Right forelimb (tissue), 1 donor: ENCODE data around the gene FITM1.
A peak's percentile ranks its signal among the peaks of the same experiment; 100 is the strongest.

ENCODE experiments used
- DNase-seq: peaks from one replicate; pipeline ENCODE4 v3.0.0-alpha.2; 2018

FITM1 gene

DNA sequence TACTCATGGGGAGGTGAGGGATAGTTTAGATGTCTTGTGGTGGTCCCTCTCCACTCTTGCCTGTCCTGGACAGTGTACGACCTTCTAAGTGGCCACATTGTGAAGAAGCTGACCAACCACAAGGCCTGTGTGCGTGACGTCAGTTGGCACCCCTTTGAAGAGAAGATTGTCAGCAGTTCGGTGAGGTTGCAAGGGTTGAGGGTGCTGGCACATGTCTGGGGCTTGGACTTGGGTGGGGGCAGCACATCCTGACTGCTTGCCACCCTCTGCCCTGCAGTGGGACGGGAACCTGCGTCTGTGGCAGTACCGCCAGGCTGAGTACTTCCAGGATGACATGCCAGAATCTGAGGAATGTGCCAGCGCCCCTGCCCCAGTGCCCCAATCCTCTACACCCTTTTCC lies 7.6 kb upstream of the FITM1 start:
- no peak for DNase-seq

DNA sequence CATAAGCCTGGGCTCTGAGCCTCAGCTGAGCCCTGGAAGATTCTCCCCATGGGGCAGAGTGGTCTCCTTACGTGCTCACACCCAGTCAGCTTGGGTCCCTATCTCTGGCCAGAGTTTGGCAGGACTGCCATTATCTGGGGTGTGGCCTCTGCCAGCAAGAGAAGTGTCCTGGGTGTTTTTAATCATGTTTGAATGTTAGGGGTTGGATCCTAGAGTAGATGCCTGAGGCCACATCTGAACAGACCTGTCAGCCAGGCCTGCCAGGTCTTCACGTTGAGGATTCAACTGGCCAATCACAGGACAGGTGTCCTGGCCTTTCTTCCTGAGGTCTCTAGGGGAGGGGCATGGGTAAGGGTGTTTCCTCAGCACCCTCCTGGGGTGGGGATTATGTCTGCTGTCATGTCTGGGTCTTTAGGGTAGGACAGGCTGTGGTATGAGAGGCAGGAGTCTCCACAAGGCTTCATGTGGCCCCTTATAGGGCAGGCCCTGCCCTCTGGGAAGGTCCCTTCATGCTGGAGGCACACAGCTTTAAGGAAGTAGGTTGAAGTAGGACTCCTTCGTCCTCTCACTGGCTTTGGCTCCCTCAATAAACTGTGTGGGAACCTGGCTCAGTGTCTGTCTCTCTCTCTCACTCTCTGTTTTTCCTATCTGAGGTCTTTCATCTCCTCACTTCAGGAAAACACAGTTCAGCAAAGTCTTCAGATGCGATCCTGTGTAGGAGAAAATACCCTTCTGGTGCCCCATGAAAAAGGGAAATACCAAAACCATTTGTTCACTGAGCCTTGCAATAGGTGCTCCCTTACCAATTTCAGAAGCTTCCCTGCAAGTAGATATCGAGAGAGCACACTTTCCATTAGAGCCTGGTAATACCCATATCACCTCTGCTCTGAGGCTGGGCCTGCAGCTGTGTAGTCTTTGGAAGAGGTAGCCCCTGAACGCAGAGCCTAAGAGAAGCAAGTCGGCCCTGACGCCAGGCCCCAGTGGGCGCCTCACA lies 6.7 kb upstream of the FITM1 start:
- DNase-seq = no peak

DNA sequence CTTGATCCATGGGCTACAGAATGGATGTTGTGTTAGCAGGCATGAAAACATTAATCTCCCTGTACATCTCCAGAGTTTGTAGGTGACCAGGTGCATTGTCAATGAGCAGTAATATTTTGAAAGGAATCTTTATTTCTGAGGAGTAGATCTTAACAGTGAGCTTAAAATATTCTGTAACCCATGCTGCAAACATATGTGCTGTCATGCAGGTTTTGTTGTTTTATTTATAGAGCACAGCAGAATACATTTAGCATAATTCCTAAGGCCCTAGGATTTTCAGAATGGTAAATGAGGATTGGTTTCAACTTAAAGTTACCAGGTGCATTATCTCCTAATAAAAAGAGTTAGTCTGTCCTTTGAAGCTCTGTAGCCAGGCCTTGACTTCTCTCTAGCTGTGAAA lies 3.5 kb upstream of the FITM1 start:
- DNase-seq = no peak

DNA sequence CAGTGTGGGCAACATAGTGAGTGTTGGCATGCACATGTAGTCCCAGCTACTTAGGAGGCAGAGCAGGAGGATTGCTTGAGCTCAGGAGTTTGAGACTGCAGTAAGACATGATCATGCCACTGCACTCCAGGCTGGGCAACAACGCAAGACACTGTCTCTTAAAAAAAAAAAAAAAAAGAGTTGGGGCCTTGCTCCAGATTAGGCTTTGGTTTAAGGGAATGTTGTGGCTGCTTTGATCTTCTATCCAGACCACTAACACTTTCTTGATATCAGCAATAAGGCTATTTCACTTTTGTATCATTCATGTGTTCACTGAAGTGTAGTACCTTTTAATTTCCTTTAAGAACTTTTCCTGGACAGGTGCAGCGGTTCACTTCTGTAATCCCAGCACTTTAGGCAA lies 2.8 kb upstream of the FITM1 start:
- DNase-seq = no peak

DNA sequence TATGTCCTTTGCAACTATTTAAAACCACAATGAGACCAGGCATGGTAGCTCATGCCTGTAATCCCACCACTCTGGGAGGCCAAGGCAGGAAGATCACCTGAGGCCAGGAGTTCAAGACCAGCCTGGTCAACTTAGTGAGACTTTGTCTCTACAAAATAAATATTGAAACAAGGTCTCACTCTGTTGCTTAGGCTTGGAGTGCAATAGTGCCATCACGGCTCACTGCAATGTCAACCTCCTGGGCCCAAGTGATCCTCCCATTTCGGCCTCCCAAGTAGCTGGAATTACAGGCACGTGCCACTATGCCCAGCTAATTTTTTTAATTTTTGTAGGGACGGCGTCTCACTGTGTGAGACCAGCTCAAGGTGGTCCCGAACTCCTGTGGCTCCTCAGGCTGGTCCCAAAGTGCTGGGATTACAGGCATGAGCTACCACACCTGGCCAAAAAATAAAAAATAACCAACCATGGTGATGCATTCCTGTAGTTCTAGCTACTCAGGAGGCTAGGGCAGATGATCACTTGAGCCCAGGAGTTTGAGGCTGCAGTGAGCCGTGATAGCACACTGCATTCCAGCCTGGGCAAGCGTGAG lies 955 bp upstream of the FITM1 start:
- DNase-seq = no peak

DNA sequence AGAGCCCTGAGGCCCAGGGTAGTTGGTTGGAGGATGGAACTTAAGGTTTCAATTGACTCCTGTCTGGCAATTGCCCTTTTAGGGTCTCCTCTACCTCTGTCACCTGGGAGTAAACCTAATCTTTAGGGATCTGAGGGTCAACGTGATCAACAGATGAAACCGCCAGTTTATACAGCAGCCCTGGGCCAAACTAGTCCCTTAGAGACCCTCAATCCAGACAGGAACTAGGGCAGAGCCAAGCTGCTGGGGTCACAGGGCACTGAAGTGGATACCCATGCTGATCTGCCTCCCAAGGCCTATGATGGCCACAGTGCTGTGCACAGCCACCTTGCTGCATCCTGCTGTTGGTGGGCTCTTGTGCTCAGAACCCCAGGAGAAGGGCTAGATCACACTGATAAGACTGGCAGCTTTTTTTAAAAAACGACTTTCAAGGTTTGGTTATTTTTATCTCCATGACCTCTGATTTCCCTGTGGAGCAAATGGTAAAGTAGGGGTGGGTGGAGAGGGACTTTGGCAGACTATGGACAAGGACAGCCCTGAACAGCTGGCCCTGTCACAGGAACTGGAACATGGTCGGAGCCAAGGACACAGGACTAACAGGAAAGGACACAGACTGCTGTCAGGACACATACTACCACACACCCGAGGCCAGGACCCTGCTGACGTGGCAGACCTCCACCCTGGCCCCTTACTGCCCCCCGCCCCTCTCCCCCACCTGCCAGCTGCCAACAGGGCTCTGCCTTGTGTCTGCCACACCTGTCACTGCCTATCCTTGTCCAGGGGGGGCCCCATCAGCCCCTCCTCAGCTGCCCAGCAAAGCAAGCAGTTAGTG lies 474 bp downstream of the FITM1 start:
- peak; percentile 72 for DNase-seq

DNA sequence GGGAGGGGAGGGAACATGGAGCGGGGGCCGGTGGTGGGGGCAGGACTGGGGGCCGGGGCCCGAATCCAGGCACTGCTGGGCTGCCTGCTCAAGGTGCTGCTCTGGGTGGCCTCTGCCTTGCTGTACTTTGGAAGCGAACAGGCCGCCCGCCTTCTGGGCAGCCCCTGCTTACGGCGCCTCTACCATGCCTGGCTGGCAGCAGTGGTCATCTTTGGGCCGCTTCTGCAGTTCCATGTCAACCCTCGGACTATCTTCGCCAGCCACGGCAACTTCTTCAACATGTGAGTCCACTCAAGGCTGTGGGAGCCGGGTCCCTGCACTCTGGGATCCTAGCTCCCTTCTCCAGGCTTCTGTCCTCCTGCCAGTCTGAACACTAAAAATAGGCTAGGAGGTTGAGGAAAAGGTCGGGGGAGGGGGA lies 1.1 kb downstream of the FITM1 start:
- DNase-seq = no peak

DNA sequence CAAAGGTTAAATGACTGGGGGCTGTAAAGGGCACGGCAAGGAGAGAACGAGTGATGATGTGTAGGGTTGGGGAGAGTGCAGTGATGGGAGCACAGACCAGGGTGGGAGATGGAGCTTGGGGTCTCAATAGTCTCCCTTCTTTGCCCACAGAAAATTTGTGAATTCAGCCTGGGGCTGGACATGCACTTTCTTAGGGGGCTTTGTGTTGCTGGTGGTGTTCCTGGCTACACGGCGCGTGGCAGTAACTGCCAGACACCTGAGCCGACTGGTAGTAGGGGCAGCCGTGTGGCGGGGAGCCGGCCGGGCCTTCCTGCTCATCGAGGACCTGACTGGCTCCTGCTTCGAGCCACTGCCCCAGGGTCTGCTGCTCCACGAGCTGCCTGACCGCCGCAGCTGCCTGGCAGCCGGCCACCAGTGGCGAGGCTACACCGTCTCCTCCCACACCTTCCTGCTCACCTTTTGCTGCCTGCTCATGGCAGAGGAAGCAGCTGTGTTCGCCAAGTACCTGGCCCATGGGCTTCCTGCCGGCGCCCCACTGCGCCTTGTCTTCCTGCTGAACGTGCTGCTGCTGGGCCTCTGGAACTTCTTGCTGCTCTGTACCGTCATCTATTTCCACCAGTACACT lies 1.7 kb downstream of the FITM1 start:
- no peak for DNase-seq

DNA sequence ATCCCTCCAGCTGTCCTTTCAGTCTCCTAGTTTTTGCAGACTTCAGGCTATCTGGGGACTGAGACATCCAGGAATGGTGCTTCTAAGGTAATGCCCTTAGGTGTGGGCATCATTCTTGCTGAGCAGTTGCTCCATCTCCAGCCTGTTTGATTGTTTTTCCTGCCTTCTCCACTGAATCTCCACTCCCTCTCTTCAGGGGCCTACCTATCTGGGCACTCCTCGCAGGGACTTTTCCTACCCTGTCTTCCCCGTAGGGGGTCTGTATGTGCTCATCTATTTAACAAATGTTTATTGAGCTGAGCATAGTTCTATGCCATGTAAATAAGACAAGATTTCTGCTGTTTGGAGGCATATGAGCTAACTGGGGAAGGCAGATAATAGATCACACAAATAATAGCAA lies 2.5 kb downstream of the FITM1 start:
- no peak for DNase-seq

DNA sequence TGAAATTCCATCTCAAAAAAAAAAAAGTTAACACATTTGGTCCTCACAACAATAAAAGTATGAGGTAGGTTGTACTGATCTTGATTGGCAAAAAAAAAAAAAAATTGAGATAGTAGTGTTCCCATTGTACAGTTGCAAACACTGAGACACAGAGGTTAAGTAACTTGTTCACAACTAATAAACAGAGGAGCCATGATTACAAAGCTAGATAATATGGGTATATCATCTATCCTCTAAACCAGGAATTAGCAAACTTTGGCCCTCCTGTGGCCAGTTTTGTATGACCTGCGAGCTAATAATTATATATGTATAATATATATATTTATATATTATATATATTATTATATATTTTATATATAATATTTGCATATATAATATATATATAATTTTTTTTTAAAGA lies 3.3 kb downstream of the FITM1 start:
- no peak for DNase-seq

DNA sequence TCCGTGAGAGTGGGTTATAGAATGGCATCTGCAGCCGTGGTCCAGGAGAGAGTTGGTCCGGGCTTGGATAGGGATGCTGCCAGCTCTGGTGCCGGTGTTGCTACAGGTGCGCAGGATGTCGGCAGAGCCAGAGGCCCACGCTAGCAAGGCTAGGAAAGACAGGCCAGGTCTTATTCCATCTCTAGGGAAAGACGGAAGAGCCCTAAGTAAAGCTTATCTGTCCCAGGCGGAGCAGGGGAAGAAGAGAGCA lies 5.0 kb downstream of the FITM1 start:
- no peak for DNase-seq

DNA sequence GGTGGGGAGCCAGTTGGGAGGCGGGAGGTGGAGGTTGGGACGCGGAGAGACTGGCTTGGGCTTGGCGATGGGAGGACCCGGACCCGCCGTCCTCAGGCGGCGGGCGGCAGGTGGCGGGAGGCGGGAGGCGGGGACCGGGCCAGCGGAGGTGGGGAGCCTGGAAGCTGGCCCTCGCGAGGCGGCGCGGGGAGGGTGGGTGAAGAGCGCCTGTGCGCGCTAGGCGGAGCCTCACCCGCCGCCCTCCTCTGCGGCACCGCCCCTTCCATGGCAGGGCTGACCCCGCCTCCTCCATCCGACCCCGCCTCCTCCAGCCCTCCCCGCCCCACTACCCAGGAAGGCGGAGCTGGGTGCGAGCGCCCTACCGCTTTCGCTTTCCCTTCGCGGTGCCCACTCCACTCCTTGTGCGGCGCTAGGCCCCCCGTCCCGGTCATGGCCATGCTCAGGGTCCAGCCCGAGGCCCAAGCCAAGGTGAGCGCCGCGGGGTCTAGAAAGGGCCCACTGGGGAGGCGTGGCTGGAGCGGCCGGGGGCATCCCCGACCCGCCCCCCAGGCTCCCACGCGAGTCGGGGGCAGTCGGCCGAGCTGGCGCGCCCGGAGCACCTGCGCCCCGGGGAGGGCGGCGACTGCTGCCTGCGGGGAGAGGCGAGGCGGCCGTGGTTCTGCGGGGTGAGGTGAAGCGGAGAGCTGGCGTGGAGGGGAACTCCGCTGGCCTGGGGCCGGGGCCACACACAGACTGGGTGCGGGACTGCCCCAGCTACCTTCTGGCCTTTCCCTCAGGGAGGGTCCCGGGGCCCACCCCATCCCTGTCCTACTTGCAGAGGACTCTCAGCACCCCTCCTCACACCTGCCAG lies 5.6 kb downstream of the FITM1 start, which contains the start of gene PSME1:
Gene PSME1 (plus strand): TSS at position 361 of the 850 bp plus-strand sequence. CDS start 69 bp downstream, at position 430.
- DNase-seq = peak; percentile 95

DNA sequence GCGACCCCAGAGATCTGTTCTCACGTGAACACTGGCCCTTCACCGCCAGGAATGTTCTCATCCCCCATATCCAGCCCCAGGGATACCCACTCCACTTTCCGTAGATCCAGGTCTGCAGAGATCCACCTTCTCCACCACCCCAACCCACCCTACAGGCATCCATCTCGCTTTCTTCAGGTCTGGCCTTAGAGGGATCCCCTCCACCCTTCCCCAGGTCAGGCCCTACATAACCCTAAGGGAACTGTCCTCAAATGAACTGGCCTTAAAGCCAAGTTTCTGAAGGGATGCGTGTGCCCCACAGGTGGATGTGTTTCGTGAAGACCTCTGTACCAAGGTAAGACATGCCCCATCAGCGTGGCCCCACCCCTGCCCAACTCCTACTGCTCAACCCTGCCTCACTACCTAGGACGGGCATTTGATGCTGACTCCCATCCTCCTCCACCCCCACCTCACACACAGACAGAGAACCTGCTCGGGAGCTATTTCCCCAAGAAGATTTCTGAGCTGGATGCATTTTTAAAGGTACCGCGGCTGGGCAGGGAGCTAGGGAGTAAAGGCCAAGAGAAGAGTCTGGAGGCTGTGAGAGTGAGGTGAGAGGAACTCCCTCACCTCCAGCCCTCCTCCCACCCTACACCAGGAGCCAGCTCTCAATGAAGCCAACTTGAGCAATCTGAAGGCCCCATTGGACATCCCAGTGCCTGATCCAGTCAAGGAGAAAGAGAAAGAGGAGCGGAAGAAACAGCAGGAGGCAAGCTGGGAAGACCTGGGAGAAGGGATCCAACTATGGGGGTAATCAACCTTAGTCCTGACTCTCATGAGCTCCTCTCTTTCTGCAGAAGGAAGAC lies 6.4 kb downstream of the FITM1 start:
- no peak for DNase-seq

DNA sequence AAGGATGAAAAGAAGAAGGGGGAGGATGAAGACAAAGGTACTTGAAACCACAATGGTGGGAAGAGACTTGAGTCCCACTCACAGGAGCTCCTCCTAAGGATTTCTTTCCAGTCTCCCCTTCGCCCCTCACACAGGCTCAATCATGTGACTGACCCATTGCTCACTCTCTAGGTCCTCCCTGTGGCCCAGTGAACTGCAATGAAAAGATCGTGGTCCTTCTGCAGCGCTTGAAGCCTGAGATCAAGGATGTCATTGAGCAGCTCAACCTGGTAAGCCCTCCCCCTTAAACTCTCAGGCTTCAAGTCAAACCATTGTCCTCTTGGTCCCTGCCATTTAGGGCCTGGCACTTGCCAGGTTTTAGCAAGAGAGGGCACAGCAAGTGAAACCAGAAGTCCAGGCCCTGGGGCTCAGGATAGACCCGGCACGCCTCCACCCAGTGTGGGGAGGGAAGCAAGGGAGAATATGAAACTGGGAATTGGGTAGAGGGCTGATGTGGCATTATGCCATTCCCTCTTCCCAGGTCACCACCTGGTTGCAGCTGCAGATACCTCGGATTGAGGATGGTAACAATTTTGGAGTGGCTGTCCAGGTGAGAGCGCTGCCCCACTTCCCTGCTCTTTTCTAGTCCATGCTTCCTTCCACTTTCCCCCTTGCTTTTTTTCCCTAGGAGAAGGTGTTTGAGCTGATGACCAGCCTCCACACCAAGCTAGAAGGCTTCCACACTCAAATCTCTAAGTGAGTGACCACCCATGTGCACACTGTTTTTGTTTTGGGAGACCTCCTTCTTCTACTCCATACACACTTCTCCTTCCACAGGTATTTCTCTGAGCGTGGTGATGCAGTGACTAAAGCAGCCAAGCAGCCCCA lies 7.3 kb downstream of the FITM1 start:
- DNase-seq = no peak

DNA sequence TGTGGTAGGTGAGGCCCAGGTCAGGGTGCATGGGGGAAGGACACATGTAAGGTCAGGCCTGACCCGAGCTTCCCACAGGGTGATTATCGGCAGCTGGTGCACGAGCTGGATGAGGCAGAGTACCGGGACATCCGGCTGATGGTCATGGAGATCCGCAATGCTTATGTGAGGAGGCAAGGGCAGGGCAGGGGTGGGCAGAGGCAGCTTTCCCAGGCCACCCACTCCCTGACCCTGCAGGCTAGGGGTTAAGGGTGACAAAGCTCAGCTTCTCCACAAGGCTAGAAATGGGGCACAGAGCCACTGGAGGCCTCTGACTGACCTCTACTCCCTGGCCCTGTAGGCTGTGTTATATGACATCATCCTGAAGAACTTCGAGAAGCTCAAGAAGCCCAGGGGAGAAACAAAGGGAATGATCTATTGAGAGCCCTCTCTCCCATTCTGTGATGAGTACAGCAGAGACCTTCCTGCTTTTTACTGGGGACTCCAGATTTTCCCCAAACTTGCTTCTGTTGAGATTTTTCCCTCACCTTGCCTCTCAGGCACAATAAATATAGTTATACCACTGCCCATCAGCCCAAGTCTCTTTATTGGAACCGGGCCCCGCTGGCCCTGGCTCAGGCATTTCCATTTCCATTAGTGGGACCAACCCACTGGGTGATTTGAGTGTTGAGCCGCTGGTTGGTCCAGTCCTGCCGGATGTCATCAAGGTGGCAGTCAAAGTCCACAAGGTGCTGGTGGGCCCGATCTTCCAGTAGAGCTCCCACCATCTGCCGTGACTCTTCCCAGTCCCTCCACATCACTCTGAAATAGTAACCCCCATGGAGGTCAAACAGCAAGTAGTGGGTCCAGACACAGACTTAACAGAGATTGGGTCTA lies 8.2 kb downstream of the FITM1 start:
- no peak for DNase-seq

DNA sequence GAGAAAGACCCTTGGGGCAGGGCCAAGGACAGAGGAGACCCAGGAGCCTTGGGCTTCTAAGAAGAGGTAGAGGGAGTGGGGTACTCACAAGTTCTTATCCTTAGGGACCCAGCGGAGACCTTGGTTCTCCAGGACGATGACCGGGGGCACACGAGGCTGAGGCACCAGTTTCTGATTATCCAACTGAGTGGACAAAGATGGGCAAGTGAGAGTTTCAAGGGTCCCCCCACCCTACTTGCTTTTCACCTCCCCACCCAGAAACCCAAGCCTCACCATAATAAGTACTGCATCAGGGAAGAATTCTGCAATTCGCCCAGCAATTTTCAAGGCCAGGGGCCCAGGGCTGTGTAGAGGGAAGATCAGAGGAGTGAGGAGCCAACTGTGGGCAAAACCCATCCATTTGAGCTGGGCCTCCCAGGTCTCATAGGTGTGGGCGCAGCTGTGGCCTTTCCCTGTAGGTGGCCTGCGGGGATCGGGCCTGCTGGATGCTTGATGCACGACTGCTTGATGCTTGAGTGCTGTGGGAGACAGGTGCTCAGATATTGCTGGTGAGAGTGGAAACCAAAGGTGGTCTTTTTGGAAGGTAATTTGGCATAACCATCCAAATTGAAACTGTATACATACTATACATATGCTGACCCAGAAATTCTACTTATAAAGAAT lies 8.9 kb downstream of the FITM1 start:
- DNase-seq = no peak

DNA sequence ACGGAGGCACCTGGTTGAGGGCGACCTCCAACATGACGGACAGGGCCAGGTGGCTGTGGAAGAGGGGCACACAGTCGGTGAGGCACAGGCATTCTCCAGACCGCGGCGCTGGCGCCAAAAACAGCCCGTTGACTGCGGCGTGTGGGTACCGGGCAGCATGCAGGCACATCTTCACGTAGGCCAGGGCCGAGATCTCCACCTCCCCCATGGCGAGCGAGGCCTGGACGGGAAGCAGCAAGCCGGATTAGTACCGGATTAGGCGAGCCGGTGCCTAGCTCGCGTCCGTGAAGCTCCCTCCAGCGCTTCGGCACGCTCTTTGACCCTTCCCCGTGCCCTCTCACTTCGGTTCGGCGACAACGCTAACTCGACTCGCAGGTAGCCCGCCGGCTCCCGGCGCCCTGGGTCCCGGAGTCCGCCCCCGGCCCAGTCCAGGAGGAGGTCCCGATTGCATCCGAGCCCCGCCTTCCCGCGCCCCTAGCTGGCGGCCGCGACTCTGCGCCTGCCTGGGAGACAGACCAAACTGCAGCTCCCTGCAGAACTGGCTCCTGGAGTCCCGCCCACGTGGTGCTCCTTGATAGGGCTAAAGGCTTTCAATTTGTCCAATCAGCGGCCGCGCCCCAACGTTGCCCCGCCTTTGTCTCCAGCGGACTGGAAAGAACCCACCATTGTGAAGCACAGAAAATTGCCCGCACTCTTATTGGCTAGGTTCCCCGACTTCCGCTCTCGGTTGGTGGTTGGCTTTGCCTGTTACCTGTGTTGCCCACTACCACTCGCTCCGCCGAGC lies 10.8 kb downstream of the FITM1 start, which contains the start of gene EMC9:
Gene EMC9 (minus strand): TSS at position 495 of the 784 bp plus-strand sequence. CDS start 287 bp downstream, at position 208.
- DNase-seq = peak; percentile 99

DNA sequence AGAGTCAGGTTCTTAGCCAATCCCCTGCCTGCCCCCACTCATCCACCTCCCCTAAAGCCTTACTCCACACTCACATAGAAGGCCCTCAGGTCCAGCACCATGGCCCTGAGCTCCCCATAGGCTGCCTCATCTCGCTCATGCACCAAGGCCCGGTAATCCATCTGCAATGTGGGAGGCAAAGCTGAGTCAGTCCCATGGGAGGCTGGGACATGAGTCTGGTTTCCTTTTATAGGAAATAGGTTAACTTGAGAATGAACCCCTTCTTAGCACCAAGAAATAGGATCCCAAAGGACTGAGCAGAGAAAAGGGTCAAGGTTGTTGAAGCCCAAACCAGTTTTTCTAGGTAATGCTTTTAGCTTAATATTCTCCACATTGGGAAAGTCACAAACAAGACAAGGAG lies 13.1 kb downstream of the FITM1 start:
- DNase-seq = no peak
